HG02884 (cell line): ENCODE results near the gene KPNA6.
"Not testable (repeated sequence)": the region's sequence is repeated elsewhere in the genome, so short reads cannot be mapped to it uniquely, and the experiment has no call there.

Experiments used
- ATAC-seq: cut with Tn5 transposase; IDR thresholded peaks from one replicate; pipeline ENCODE4 v1.9.1; 2021; ENCODE audit warnings: mild to moderate bottlenecking, moderate library complexity; ENCODE audit not compliant: unreplicated experiment

Gene KPNA6

GRCh38 chr1:32107742-32108661, at the start of gene KPNA6:
Gene KPNA6 (plus strand): TSS chr1:32108056. CDS start chr1:32108131, 75 bp downstream.
- ATAC-seq, result no peak

GRCh38 chr1:32060914-32061313, 46.9 kb upstream of the KPNA6 start:
- ATAC-seq, result no peak

GRCh38 chr1:32062867-32063230, 45.0 kb upstream of the KPNA6 start:
- ATAC-seq, result no peak

- no peak for ATAC-seq
Measured at GRCh38 chr1:32063261-32063681, 44.6 kb upstream of the KPNA6 start.

- ATAC-seq, result not testable (repeated sequence)
Measured at GRCh38 chr1:32065613-32066488, 42.0 kb upstream of the KPNA6 start.

- no peak for ATAC-seq
Measured at GRCh38 chr1:32066489-32066873, 41.4 kb upstream of the KPNA6 start.

- ATAC-seq, result no peak
Measured at GRCh38 chr1:32068957-32069588, 38.8 kb upstream of the KPNA6 start.

GRCh38 chr1:32071758-32072621, 35.9 kb upstream of the KPNA6 start:
- no peak for ATAC-seq

- ATAC-seq, result peak; percentile 78
Measured at GRCh38 chr1:32072622-32073298, 35.1 kb upstream of the KPNA6 start, which contains the start of gene TMEM39B. Gene TMEM39B (plus strand): TSS chr1:32072939. CDS start chr1:32073048, 109 bp downstream.

GRCh38 chr1:32073299-32074229, 34.3 kb upstream of the KPNA6 start:
- peak; percentile 24 for ATAC-seq

GRCh38 chr1:32074841-32075240, 33.0 kb upstream of the KPNA6 start:
- no peak for ATAC-seq

GRCh38 chr1:32077451-32077850, 30.4 kb upstream of the KPNA6 start:
- ATAC-seq, result no peak

GRCh38 chr1:32082022-32082421, 25.8 kb upstream of the KPNA6 start:
- no peak for ATAC-seq

- ATAC-seq, result not testable (repeated sequence)
Measured at GRCh38 chr1:32086381-32086780, 21.5 kb upstream of the KPNA6 start.

- ATAC-seq, result no peak
Measured at GRCh38 chr1:32091176-32091575, 16.7 kb upstream of the KPNA6 start.

- ATAC-seq, result no peak
Measured at GRCh38 chr1:32091591-32091990, 16.3 kb upstream of the KPNA6 start.

- no peak for ATAC-seq
Measured at GRCh38 chr1:32094746-32095521, 12.9 kb upstream of the KPNA6 start.

GRCh38 chr1:32099426-32099825, 8.4 kb upstream of the KPNA6 start:
- ATAC-seq, result no peak
